GM04503 (cell line): ENCODE data around the gene ABLIM2.

Experiments
- DNase-seq: peaks from one replicate; pipeline ENCODE4 v3.0.0-alpha.2; 2012; ENCODE audit warnings: low read depth

The ABLIM2 gene

DNA sequence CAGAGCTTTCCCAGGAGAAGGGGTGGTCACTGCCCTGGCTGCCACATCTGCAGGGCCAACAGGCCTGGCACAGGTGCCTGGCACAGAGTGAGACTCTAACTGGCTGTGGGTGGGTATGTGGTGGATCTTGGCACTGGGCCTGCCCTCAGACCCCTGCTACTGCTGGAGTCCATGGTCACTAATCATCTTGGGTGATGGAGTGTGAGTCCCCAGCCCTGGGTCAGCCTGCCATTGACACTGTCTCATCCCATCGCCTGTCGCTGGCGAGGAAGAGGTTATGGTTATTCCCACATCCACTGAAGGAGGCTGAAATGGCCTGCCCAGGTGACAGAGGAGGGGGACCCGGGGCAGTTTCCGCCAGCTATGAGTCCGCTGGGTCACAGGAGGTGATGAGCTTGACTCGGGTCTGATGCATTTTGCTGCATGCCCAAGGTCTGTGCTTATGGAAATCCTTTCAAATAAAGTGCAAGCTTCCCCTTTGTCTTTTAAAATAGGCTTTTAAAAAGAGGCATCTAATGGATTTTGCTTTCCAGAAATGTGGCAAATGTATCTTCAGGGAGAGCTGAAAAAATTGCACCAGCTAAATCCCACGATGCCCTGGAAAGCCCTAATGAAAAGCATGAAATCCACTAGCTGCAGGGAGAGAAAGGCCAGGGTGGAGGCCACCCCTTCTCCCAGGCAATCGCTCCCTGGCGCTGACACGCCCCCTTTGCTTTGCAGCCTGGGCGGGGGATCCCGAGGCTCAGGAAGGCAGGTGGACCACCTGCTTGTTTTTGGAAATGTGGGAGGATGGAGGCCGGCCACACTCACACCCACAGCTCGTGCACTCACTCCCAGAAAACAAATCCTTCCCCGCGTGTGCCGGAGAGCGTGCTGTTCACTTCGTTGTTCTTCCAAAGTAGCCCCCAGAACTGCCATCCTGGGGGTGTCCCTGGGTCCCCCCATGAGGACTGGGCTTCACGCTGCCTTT lies 54.9 kb downstream of the ABLIM2 start:
- DNase-seq, result no peak

DNA sequence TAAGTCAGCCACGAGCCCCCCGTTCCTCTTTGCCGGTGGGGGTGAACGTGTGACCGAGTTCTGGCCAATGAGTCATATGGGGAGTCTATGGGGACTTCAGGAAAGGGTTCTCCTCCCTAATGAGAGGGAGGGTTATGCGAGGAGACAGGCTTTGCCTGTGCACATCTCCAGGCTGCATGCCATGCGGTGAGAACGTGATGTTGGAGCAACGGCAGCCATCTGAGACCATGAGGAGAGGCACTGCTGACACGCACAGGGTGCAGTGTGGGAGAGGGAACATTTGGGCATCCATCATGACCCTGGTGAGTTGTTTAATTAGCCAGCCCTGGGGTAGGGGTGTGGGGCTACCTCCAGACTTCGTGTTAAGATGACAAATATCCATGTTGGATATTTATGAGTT lies 55.8 kb downstream of the ABLIM2 start:
- DNase-seq, result no peak

DNA sequence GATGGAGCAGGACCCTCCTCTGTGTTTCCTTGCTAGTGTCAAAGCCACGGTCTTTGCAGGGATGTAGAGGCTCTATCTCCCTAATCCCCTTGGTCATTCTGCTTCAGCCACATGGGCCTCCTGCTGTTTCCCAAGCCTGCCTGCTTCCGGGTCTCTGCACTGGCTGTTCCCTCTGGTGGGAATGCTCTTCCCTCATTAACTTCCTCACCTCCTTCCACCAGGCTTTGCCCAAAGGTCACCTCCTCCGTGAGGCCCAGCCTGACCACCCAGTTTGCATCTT lies 56.6 kb downstream of the ABLIM2 start:
- DNase-seq, result no peak

DNA sequence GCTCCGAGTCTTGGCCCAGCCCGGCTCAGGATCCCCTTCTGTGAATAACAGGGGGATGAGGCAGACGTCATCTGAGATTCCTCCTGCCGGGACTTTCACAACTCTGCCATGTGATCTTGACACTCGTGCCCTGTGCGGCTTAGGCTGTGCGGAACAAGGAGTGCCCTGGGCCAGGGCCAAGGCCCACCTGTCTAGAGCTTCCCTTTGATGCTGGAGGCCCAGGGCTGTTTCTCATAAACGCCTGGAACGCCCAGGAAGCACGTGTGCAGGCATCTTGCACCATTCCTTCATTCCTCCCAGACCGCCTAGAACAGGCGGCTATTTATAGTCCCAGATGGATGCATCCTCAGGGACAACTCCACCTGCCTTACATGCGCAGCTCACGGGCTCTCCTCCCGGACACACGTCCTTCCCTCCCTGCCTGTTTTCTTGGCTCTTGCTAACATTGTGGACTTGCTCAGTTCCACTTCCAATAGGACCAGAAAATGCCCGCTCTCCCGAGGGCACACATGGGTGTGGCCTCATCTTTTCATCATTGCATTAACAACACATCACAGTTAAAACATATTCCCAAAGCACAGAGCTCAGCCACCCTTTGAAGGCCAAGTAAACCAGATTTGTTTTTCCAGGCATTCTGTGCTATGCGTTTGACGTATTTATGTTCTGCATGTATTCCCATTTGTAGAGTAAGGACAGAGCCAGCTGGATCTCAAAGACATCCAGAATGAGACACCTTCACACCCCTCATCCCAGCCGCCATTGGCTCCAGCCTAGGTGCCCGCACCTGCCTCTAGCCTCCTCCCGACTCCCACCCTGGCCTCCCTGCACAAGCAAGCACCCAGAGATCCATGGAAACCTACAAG lies 57.2 kb downstream of the ABLIM2 start:
- DNase-seq, result no peak

DNA sequence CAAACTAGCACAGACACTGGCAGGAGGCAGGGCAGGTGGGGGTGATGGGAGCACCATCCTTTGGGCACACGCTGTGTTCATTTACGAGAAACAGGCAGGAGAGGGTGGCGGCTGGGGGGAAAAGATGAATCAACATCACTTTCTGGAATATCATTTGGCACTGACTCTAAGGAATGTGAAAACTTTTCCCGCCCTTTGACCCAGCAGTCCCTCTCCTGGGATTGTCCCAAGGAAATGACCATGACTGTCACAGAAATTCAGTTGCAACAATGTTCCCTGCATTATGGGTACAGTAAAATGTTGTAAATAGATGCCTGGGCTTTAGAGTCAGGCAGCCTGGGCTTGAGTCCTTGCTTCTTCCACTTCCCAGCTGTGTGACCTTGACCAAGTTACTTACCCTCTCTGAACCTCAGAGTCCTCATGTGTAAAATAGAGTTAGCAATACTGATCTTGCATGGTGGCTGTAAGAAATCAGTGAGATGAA lies 58.6 kb downstream of the ABLIM2 start:
- no peak for DNase-seq

DNA sequence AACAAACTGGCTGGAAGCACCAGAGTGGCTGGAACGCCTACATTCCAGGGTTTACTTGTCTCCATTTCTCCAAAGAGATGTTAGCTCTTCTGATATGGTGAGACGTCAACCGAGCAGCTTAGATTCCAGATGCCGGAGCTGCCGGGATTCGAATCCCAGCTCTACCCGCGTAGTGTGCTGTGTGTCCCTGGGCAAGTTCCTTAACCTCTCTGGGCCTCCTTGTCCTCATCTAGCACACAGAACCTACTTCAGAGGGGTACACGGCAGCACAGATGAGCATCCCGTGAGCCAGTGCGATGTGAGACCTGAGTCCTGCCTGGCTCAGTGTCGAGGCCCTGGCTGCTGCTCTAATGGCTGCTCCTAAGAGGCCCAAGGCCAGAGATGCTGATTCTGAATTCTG lies 60.1 kb downstream of the ABLIM2 start:
- DNase-seq, result no peak

DNA sequence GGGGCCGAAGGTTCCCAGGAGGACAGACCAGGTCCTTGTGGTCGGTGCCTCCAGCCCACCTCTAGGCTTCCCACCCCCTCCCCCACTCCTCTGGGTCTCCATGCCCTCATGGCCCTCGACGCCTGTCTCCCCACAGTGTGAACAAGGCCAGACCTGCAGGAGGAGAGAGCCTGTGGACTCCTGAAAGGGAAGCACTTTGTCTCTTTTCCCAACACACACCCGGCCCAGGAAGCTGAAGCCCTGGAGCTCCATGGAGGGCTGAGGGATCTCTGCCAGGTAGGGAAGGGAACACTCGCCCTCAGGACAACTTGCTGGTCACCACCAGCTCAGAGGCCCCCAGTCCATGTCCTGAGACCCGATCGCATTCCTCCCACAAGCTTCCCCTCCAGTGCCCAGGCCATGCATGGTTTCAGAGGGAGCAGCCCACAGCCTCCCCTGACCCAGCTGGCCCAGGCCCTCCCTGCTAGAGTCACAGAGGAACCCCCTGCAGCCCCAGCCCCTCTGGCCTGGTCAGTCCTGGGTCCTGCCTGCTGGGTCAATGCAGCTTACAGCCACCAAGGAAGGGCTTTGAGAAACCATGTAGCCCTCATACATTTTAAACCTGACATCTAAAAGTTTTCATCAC lies 60.8 kb downstream of the ABLIM2 start:
- DNase-seq, result no peak

DNA sequence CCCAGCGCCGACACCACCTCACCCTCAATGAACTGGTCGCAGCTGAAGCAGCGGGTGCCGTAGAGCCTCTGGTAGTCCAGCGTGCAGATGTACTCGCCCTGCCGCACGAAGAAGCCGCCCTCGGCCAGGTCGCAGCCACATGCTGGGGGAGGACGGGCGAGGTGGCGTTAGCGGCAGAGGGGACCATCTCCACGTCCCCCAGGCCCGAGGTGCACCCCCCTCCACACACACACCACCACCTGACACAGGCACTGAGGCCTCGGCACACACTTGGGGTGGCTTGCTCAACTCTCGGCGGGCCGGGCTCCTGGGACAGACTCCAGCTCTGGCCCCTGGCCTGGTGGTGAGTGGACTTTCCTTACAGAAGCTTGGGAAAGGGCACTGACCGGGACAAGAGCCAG lies 61.5 kb downstream of the ABLIM2 start:
- DNase-seq, result no peak

DNA sequence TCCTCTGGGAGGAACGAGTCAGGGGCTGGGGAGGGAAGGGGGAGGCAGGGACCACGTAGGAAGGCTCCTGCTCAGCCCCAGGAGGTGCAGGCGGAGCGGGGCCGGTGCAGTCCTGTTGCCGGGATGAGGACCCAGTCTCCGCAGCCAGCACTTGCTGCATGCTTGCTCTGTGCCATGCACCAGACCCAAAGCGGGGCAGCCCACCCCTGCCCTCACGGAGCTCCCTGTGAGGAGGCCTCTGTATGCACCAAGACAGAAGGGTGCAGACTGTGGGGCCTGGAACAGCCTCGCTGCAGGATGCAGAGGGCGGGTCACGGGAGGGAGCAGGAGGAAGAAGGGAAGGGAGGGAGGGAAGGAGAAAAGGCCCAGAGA lies 61.9 kb downstream of the ABLIM2 start:
- DNase-seq, result no peak

DNA sequence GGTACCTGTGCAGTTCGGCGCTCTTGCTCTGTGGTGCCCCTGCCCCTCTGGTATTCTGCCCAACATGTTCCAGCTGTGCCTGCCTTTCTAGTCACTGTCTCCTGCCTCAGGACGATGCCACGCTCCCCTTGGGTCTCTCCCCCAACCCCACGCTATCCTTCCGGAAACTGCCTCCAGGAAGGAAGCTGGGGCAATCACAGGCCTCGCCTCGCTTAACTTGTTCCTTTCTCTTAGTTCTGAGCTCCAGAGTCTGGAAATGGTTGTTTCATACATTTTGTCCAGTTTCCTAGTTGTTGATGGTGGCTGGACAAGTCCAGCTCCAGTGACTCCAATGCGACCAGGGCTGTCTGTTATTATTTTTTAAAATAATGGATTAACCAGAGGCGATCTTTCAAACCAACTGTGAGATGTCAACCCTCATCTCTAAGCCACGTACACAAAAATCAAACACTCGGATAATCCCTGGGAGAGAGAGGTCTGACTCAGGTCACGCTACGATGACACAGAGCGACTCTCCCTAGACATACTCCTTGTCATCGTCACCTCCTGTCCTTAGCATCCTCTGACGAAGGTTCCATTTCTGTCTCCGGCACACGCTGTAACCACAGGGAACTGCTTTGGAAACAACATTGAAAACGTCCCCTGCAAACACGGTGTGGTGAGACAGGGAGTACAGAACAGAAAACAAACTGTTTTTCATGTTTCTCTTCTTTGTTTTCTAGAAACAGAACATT lies 62.5 kb downstream of the ABLIM2 start:
- no peak for DNase-seq

DNA sequence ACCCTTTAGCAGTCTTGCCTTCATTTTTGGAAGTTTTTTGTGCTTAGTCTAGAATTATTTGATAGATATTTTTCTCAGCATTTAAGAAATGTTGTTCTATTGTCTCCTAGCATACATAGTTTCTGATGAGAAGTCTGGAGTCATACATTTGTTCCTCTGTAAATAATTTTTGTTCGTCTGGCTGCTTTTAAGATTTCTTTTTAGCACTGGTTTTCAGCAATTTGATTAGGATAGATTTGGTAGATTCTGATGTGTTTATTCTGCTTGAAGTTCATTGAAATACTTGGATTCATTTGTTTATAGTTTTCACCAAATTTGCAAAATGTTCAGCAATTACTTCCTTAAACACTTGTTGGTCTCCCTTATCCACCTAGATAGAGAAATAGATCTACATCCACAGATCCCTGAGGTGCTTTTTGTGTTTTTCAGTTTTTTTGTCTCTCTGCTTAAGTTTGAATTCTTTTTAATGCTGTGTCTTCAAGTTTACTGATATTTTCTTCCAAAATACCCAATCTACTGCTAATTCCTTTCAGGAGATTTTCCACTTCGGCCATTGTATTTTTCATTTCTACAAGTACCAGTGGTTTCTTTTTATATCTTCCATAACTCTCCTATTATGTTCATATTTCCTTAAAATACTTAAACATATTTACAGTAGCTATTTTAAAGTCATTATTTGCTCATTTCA lies 64.9 kb downstream of the ABLIM2 start:
- no peak for DNase-seq

DNA sequence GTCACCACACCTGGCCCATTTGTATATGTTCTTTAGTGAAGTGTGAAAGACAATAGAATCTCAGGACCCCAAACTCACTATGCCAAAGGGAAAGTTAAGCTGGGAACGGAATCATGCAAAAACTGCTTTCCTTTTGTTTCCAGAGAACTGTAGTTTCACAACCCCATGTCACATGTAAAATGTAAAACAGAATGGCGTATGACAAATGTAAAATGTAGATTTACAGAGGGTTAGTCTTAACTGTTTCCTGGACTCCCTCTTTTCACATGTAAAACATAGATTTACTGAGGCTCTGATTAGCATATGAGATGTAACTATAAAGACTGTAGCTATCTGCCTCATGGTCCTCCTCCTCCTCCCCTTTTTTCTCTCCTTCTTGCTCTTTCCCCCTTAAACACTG lies 66.3 kb downstream of the ABLIM2 start:
- DNase-seq, result no peak

DNA sequence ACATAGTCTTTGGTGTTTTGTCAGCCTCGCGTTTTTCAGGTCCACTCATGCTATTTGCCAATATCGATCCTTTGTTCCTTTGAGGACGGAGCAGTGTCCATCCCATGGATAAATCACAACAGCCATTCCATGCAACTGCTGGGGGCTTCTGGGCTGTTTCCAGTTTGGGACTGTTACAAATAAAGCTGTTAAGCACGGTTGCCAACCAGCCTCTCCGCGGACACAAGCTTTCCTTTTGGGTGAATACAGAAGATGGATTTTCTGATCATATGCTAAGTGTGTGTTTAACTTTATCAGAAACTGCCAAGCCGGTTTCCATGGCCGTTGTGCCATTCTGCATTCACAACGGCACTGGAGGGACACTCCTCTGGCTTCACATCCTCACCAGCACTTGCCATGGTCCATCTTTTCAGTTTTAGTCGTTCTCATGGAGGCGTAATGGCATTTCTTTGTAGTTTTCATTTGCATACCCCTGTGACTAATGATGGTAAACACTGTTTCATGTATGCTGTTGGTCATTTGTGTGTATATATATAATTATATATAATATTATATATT lies 67.8 kb downstream of the ABLIM2 start:
- DNase-seq, result no peak

DNA sequence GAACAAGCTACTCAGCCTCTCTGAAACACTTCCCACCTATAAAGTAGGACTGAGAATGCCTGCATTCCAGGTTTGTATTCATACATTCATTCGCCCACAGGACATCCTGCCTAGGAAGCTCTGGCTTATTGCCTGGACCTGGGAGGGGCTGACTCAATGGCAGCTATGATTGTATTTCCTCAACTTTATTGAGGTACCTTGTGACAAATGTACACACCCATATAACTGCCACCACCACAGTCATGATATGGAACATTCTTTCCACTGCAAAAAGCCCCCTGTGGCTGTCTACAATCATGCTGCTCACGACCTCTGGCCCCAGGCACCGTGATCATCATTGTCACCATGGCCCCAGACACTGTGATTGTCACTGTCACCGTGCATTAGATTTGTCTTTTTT lies 68.3 kb downstream of the ABLIM2 start:
- DNase-seq, result no peak

DNA sequence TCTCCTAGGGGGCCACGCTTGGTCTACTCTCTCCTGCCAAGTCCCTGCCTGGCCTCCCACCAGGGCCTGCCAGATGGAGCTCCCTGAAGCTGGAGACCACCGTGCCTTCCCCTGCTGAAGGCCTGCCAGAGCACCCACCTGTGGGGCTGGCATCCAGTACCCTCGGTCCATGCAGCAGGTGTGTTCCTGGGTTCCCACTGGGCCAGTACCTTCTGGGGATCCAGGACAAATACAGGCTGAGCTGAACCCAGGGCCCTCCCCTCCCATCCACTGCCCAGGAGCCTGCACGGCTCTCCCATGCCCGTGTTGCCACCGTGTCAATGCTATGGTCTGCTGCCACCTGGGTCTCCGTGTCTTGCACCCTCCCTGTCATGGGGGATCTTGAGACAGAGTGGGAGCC lies 68.8 kb downstream of the ABLIM2 start:
- DNase-seq, result no peak

DNA sequence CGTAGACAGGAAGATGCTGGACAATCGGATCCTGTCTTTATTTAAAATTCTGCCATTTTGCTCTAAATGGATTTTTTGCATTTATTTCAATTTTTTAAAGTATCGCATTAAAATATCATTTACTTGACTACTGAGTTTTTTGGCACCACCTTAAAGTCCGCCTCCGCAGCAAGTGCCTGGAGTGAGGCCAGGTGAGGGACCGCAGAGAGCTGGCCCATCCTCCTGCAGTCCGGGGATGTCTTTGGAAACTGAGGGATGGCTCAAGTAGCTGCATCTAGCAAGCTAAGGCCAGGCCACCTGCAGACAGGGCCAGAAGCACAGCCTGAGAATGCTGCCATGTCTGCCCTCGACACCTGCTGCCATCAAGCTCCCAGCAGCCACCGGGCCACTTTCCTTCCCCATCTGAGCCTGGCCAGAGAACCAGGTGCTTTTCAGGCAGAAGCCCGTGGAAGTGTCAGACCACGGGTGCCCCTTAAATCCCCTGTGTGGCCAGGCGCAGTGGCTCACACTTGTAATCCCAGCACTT lies 69.6 kb downstream of the ABLIM2 start:
- DNase-seq, result no peak

DNA sequence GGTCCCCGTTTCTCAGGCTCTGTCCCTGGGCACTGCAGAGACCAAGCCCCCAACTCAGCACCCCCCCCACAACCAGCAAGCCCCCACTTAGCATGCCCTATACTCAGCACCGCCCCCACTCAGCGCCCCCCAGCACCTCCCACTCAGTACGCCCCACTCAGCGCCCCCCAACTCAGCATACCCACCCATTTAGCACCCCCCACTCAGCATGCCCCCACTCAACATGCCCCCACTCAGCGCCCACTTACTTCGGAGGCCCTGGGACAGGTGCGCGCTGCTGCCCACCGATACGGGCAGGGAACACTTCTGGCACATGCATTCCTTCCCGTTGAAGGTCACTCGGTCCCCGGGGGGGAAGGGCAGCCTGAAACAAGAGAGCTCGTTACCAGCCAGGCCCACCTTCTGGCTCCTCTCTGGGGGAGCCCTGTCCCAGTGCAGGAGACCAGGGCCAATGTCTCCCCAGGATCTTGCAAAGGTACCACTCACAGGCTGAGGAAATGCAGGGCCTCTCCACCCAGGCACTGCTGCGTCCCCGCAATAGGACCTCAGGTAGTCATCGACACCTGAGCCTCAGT lies 70.6 kb downstream of the ABLIM2 start:
- DNase-seq, result no peak

DNA sequence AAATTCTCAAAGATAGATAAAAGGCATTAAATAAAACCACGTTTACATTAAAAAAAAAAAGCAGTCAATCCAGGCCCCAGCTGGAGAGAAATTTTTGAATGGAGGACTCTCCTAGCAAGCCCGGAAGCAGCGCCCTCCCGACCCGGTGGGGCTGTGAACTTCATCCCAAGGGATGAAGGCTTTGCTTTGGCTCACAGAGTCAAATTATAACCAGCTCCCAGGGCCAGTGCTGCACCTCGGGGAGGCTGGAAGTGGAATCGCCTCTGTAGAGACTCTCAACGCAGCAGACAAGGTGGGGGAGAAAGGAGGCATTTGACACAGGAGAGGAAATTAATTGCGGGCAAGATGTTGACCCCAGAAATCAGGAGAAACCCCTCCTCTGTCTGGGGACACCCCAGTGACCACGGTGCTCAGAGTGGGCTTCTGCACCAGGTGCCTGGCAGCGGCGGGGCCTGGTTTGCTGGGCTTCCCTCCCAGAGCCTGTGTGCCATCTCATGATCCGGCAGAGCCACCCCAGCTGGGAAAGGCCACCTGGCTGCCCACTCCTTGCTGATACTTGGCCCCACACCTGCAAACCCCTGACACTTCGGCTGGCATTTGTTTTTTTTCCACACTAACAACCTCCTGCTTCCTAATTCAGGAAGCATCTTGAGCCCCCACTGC lies 71.7 kb downstream of the ABLIM2 start:
- DNase-seq, result no peak

DNA sequence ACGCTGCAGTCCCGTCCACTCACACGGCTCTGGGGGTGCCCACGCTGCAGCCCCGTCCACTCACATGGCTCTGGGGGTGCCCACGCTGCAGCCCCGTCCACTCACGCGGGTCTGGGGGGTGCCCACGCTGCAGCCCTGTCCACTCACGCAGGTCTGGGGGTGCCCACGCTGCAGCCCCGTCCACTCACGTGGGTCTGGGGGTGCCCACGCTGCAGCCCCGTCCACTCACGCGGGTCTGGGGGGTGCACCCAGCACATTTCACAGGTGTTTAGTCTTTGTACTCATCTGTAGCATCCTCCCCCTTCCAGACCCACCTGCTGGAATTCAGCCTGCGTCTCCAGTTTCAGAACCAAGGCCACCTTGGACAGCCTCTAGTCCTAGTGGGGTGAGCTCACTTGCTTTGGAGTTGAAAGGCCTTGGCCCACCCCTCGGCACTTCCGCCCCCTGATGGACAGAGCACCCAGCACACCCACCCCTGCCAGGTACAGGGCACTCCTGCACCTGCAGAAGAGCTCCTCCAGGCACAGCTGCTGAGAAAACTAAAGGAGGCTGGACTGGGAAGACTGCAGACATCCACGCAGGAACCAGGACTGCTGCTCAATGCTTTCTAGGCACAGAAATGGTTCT lies 73.0 kb downstream of the ABLIM2 start:
- DNase-seq, result no peak
